Caco-2 (cell line): ENCODE measurements around the gene SORCS2. TPM values are rescaled to one million over a fixed set of nuclear protein-coding genes. Genes with fewer than 3 reads are reported as not detected.

ENCODE experiments used
- BruUV-seq: library from RNA; stranded (reverse); fragments of 400-500 nt; replicated peaks from 2 replicates; lab custom pipeline; 2021; lab: Mats Ljungman, UMichigan
- CTCF ChIA-PET: fragments of 300-600 bp; sonication (Branson Sonifier 250); formaldehyde crosslinking; loops from one replicate; lab custom pipeline; 2022; ENCODE audit warnings: antibody characterized with exemption; lab: Charles Lee
- POLR2A ChIA-PET: fragments of 300-600 bp; sonication (Branson Sonifier 250); formaldehyde crosslinking; loops from one replicate; lab custom pipeline; 2022; ENCODE audit warnings: antibody characterized with exemption; lab: Charles Lee
- DNase-seq, 2 experiments: peaks; one replicate each; pipeline versions ENCODE4 v3.0.0 to v3.0.0-alpha.2; 2020 to 2022
- H3K27me3 ChIP-seq: replicated peaks from 2 replicates; pipeline ENCODE4 v1.6.0; 2011; ENCODE audit warnings: low read length; ENCODE audit not compliant: control insufficient read depth, insufficient read depth
- H3K36me3 ChIP-seq: 2 replicates; pipeline ENCODE4 v1.5.1; 2011; ENCODE audit warnings: low read length; ENCODE audit not compliant: control insufficient read depth, insufficient read depth
- H3K4me1 ChIP-seq: fragments of 250-450 bp; sonication (Bioruptor Pico); 2 replicates; pipeline ENCODE4 v1.5.1; 2020; ENCODE audit warnings: mild to moderate bottlenecking
- H3K4me3 ChIP-seq: 2 replicates; pipeline ENCODE4 v1.5.1; 2011; ENCODE audit warnings: low read depth, mild to moderate bottlenecking, control low read depth, low read length
- H3K9me3 ChIP-seq: fragments of 250-450 bp; sonication (Bioruptor Pico); 2 replicates; pipeline ENCODE4 v1.5.1; 2020; ENCODE audit warnings: mild to moderate bottlenecking, moderate library complexity
- H3K27ac Mint-ChIP-seq: one replicate; pipeline ENCODE4 v1.8.0; 2022; ENCODE audit warnings: mixed read lengths; ENCODE audit not compliant: unreplicated experiment
- H3K27me3 Mint-ChIP-seq: one replicate; pipeline ENCODE4 v1.8.0; 2022; ENCODE audit warnings: mixed read lengths; ENCODE audit not compliant: insufficient read depth, unreplicated experiment
- H3K36me3 Mint-ChIP-seq: one replicate; pipeline ENCODE4 v1.8.0; 2022; ENCODE audit warnings: mild to moderate bottlenecking, mixed read lengths; ENCODE audit not compliant: insufficient read depth, unreplicated experiment
- H3K4me1 Mint-ChIP-seq: one replicate; pipeline ENCODE4 v1.8.0; 2022; ENCODE audit warnings: low read depth, mixed read lengths; ENCODE audit not compliant: unreplicated experiment
- H3K4me3 Mint-ChIP-seq: one replicate; pipeline ENCODE4 v1.8.0; 2022; ENCODE audit warnings: mild to moderate bottlenecking, moderate library complexity, mixed read lengths; ENCODE audit not compliant: unreplicated experiment
- H3K9me3 Mint-ChIP-seq: one replicate; pipeline ENCODE4 v1.8.0; 2022; ENCODE audit warnings: mixed read lengths; ENCODE audit not compliant: unreplicated experiment
- CTCF ChIP-seq, 2 experiments: fragments of 200-600 bp in 1 of 2; IDR thresholded peaks; 1 replicate in 1 of 2; 2 replicates in 1 of 2; pipeline versions ENCODE4 v1.5.1 to v1.8.0; 2011 to 2022; ENCODE audit warnings: antibody characterized with exemption in 1 of 2, control low read depth in 1 of 2, inconsistent platforms in 1 of 2, low read depth in 1 of 2, low read length in 1 of 2, mild to moderate bottlenecking in 1 of 2, moderate library complexity in 1 of 2; ENCODE audit not compliant: insufficient read depth in 1 of 2, severe bottlenecking in 1 of 2, unreplicated experiment in 1 of 2
- intact Hi-C: fragments of 100-400 bp; cut with micrococcal nuclease; formaldehyde crosslinking; loops from one replicate; pipeline ENCODE4 v1.10.0; 2022; ENCODE audit not compliant: unreplicated experiment
- total RNA-seq: library from RNA; stranded (reverse); gene quantifications from 2 replicates; pipeline ENCODE4 v1.2.3, GENCODE V29; 2022

The SORCS2 gene
- total RNA-seq, 1 experiment from 2014 or later = 1.6 TPM

- H3K4me3 ChIP-seq = no peak overlapping the region
- no peak for DNase-seq
- no peaks in the 10 kb centered on the region for H3K27me3 ChIP-seq
- Mint-ChIP-seq H3K36me3 (no peaks in the 10 kb centered on the region), H3K9me3 (no peaks in the 10 kb centered on the region), H3K27me3 (no peaks in the 10 kb centered on the region), H3K27ac (no peak overlapping the region), H3K4me1 (no peaks in the 10 kb centered on the region), H3K4me3 (no peak overlapping the region)
- intact Hi-C loops = no loop called here
- ChIA-PET CTCF (no interaction called here), POLR2A (no interaction called here)
- H3K9me3 ChIP-seq = peaks cover 2% of the 10 kb centered on the region; the same call in 1 of the 2 replicates
- BruUV-seq = no TSS peak
- H3K36me3 ChIP-seq = no peaks in the 10 kb centered on the region
- no peak for TF ChIP-seq CTCF (IDR thresholded peaks at IDR 0.05; ENCODE audit: insufficient read depth in 1 of 2, low read depth in 1 of 2, low read length in 1 of 2, severe bottlenecking in 1 of 2, unreplicated experiment in 1 of 2)
- H3K4me1 ChIP-seq = no peaks in the 10 kb centered on the region
Measured at GRCh38 chr4:7642741-7643458, 450.6 kb downstream of the SORCS2 start.

GRCh38 chr4:7645158-7645557 is 452.8 kb downstream of the SORCS2 start:
- no peak for TF ChIP-seq CTCF (IDR thresholded peaks at IDR 0.05; ENCODE audit: insufficient read depth in 1 of 2, low read depth in 1 of 2, low read length in 1 of 2, severe bottlenecking in 1 of 2, unreplicated experiment in 1 of 2)
- no peak overlapping the region for H3K27ac Mint-ChIP-seq

DNA sequence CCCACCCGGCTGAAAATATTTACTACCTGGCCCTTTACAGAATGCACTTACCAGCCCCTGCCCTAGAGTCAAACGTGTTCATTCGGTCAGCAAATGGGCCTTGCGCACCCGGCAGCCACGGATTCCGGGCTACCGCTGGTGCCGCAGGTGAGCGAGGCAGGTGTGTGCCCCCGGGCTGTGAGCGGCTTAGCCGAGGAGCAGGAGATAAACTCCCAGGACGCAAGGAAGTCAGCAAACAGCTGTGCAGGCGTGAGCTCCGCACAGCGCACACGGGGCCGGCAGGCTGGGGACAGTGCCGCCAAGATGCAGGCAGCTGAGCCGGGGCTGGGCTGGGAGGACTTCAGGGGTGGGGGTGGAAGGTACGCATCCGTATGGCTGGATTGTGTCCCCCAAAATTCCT is 453.6 kb downstream of the SORCS2 start:
- H3K9me3 ChIP-seq = peaks cover 2% of the 10 kb centered on the region; the same call in 1 of the 2 replicates
- no peaks in the 10 kb centered on the region for H3K27me3 Mint-ChIP-seq
- no peaks in the 10 kb centered on the region for H3K4me1 Mint-ChIP-seq
- TF ChIP-seq CTCF (IDR thresholded peaks at IDR 0.05; ENCODE audit: insufficient read depth in 1 of 2, low read depth in 1 of 2, low read length in 1 of 2, severe bottlenecking in 1 of 2, unreplicated experiment in 1 of 2) = no peak
- H3K4me3 Mint-ChIP-seq = no peak overlapping the region
- no peaks in the 10 kb centered on the region for H3K36me3 Mint-ChIP-seq
- no peak overlapping the region for H3K4me3 ChIP-seq
- no peak for DNase-seq
- no peaks in the 10 kb centered on the region for H3K4me1 ChIP-seq
- no peaks in the 10 kb centered on the region for H3K9me3 Mint-ChIP-seq
- no peaks in the 10 kb centered on the region for H3K36me3 ChIP-seq
- H3K27me3 ChIP-seq = no peaks in the 10 kb centered on the region
- POLR2A ChIA-PET = no interaction called here
- intact Hi-C loops = no loop called here
- no peak overlapping the region for H3K27ac Mint-ChIP-seq
- CTCF ChIA-PET = no interaction called here
- no TSS peak for BruUV-seq

More at GRCh38 chr4:7645158-7645557, 452.8 kb downstream of the SORCS2 start:
- no TSS peak for BruUV-seq
- H3K27me3 Mint-ChIP-seq = no peaks in the 10 kb centered on the region
- Histone ChIP-seq H3K9me3 (peaks cover 2% of the 10 kb centered on the region; the same call in 1 of the 2 replicates), H3K36me3 (no peaks in the 10 kb centered on the region), H3K27me3 (no peaks in the 10 kb centered on the region), H3K4me3 (no peak overlapping the region), H3K4me1 (no peaks in the 10 kb centered on the region)
- POLR2A ChIA-PET = no interaction called here
- no peak overlapping the region for H3K4me3 Mint-ChIP-seq
- no peaks in the 10 kb centered on the region for H3K4me1 Mint-ChIP-seq
- intact Hi-C loops = no loop called here
- CTCF ChIA-PET = interaction anchor here (0.6 kb wide), 1 partner anchor 713 kb away, joined by 3 read pairs; no protein-coding TSS in a partner anchor
- H3K36me3 Mint-ChIP-seq = no peaks in the 10 kb centered on the region
- H3K9me3 Mint-ChIP-seq = no peaks in the 10 kb centered on the region
- DNase-seq = no peak
